ENCODE data around the gene F2RL2.

F2RL2 gene

DNA sequence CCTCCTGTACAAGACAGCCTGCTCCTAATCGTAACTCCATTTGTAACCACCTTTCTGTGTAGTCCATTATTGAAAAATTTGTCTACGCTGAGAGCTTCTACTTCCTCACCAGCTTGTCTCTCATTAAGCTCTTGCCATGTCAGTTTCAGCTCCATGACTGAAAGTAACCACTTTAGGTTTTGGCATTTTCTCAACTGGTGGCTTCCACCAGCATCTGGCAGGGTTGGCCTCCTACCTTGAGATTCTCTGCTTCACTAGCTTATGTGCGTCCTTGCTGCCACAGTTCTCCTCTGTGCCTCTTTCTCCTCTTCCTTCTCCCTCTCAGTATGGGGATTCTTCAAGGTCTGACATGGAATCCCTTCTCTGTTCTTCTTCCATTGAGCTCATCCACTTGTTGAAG is 31.8 kb downstream of the F2RL2 start:
- no peak overlapping the region for H2AFZ ChIP-seq (ENCODE audit: low read depth, low read length)
- no peak overlapping the region for H3K27ac ChIP-seq (ENCODE audit: low read length)
- TF ChIP-seq CTCF (IDR thresholded peaks at IDR 0.05; ENCODE audit: borderline replicate concordance, extremely low read depth, low read length, poor library complexity, severe bottlenecking) (no peak), EZH2 (IDR thresholded peaks at IDR 0.05; ENCODE audit: borderline replicate concordance, low read depth, low read length, severe bottlenecking) (no peak)
- H3K4me3 ChIP-seq (ENCODE audit: low read depth in 1 of 2, low read length in 2 of 2), result no peak overlapping the region
- H3K79me2 ChIP-seq (ENCODE audit: insufficient read depth, low read length), result no peaks in the 10 kb centered on the region
- H4K20me1 ChIP-seq (ENCODE audit: insufficient read depth, low read length), result no peaks in the 10 kb centered on the region
- H3K27me3 ChIP-seq (ENCODE audit: insufficient read depth, low read length, poor library complexity), result no peaks in the 10 kb centered on the region
- H3K4me1 ChIP-seq (ENCODE audit: insufficient read depth, low read length), result no peaks in the 10 kb centered on the region
- H3K36me3 ChIP-seq (ENCODE audit: insufficient read depth, low read length), result no peaks in the 10 kb centered on the region
- no peaks in the 10 kb centered on the region for H3K9me3 ChIP-seq (ENCODE audit: insufficient read depth, low read length, severe bottlenecking)
- ATAC-seq (ENCODE audit: insufficient read depth, low read depth) (no peak), DNase-seq (no peak)
- H3K4me2 ChIP-seq (ENCODE audit: insufficient read depth, low read length), result no peak overlapping the region
- H3K9ac ChIP-seq (ENCODE audit: low read depth, low read length), result no peak overlapping the region

DNA sequence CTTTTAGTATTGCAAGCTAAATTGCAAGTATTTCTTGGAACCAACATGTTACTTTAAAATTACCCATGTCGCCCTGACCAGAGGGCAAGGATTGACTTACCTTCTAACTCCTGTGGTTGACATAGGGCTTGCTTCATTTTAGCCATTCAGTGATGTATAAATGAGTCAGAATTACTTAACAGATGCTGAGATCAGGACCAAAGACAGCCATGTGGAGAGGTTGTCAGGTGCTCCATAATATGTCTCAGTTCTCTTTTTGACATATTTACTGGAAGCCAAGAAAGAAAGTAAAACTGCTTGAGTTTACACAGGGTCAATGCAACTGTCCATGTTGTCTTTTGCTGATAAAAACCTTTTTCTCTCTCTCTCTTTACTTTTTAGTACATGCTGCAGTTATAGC is 33.2 kb downstream of the F2RL2 start:
- no peaks in the 10 kb centered on the region for H3K9me3 ChIP-seq (ENCODE audit: insufficient read depth, low read length, severe bottlenecking)
- H3K27ac ChIP-seq (ENCODE audit: low read length), result no peak overlapping the region
- no peaks in the 10 kb centered on the region for H3K27me3 ChIP-seq (ENCODE audit: insufficient read depth, low read length, poor library complexity)
- H3K36me3 ChIP-seq (ENCODE audit: insufficient read depth, low read length), result no peaks in the 10 kb centered on the region
- ATAC-seq (ENCODE audit: insufficient read depth, low read depth) (no peak), DNase-seq (no peak)
- no peaks in the 10 kb centered on the region for H3K79me2 ChIP-seq (ENCODE audit: insufficient read depth, low read length)
- no peak overlapping the region for H2AFZ ChIP-seq (ENCODE audit: low read depth, low read length)
- no peaks in the 10 kb centered on the region for H3K4me1 ChIP-seq (ENCODE audit: insufficient read depth, low read length)
- no peak overlapping the region for H3K4me3 ChIP-seq (ENCODE audit: low read depth in 1 of 2, low read length in 2 of 2)
- no peak overlapping the region for H3K9ac ChIP-seq (ENCODE audit: low read depth, low read length)
- TF ChIP-seq CTCF (IDR thresholded peaks at IDR 0.05; ENCODE audit: borderline replicate concordance, extremely low read depth, low read length, poor library complexity, severe bottlenecking) (no peak), EZH2 (IDR thresholded peaks at IDR 0.05; ENCODE audit: borderline replicate concordance, low read depth, low read length, severe bottlenecking) (no peak)
- H3K4me2 ChIP-seq (ENCODE audit: insufficient read depth, low read length), result no peak overlapping the region
- no peaks in the 10 kb centered on the region for H4K20me1 ChIP-seq (ENCODE audit: insufficient read depth, low read length)

- no peak overlapping the region for H2AFZ ChIP-seq (ENCODE audit: low read depth, low read length)
- no peaks in the 10 kb centered on the region for H3K4me1 ChIP-seq (ENCODE audit: insufficient read depth, low read length)
- ATAC-seq (ENCODE audit: insufficient read depth, low read depth), result no peak
- H3K4me2 ChIP-seq (ENCODE audit: insufficient read depth, low read length), result no peak overlapping the region
- no peaks in the 10 kb centered on the region for H4K20me1 ChIP-seq (ENCODE audit: insufficient read depth, low read length)
- no peak overlapping the region for H3K9ac ChIP-seq (ENCODE audit: low read depth, low read length)
- TF ChIP-seq CTCF (IDR thresholded peaks at IDR 0.05; ENCODE audit: borderline replicate concordance, extremely low read depth, low read length, poor library complexity, severe bottlenecking) (no peak), EZH2 (IDR thresholded peaks at IDR 0.05; ENCODE audit: borderline replicate concordance, low read depth, low read length, severe bottlenecking) (no peak)
- H3K27me3 ChIP-seq (ENCODE audit: insufficient read depth, low read length, poor library complexity), result no peaks in the 10 kb centered on the region
- no peak overlapping the region for H3K27ac ChIP-seq (ENCODE audit: low read length)
- H3K36me3 ChIP-seq (ENCODE audit: insufficient read depth, low read length), result no peaks in the 10 kb centered on the region
- no peaks in the 10 kb centered on the region for H3K9me3 ChIP-seq (ENCODE audit: insufficient read depth, low read length, severe bottlenecking)
- DNase-seq, result no peak
- no peak overlapping the region for H3K4me3 ChIP-seq (ENCODE audit: low read depth in 1 of 2, low read length in 2 of 2)
- no peaks in the 10 kb centered on the region for H3K79me2 ChIP-seq (ENCODE audit: insufficient read depth, low read length)
Observed at GRCh38 chr5:76586531-76586930, 36.7 kb downstream of the F2RL2 start.

DNA sequence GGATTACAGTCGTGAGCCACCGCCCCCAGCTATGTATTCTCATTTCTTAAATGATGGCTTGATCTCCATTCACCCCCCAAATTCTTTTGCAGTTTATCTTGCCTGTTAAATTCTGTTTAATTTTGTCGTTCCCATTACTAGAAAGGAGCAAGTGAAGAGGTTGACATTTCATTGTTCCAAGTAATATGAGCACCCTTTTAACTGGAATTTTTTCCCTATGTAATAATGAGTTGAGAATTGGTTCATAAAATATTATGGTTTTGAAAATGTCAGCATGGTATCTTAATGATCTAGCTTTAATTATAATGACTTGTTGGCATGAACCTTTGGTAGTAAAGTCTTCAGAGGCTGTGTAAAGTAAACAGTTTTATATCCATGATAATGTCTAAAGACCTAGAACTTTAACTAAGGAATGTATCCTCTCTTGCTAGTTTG is 37.4 kb downstream of the F2RL2 start:
- no peak for TF ChIP-seq EZH2 (IDR thresholded peaks at IDR 0.05; ENCODE audit: borderline replicate concordance, low read depth, low read length, severe bottlenecking)
- TF ChIP-seq CTCF (IDR thresholded peaks at IDR 0.05; ENCODE audit: borderline replicate concordance, extremely low read depth, low read length, poor library complexity, severe bottlenecking), result no peak
- Histone ChIP-seq H3K4me3 (ENCODE audit: low read depth in 1 of 2, low read length in 2 of 2) (no peak overlapping the region), H2AFZ (ENCODE audit: low read depth, low read length) (no peak overlapping the region), H4K20me1 (ENCODE audit: insufficient read depth, low read length) (no peaks in the 10 kb centered on the region), H3K9ac (ENCODE audit: low read depth, low read length) (no peak overlapping the region), H3K27ac (ENCODE audit: low read length) (no peak overlapping the region), H3K4me1 (ENCODE audit: insufficient read depth, low read length) (no peaks in the 10 kb centered on the region), H3K36me3 (ENCODE audit: insufficient read depth, low read length) (no peaks in the 10 kb centered on the region), H3K27me3 (ENCODE audit: insufficient read depth, low read length, poor library complexity) (no peaks in the 10 kb centered on the region), H3K4me2 (ENCODE audit: insufficient read depth, low read length) (no peak overlapping the region), H3K79me2 (ENCODE audit: insufficient read depth, low read length) (no peaks in the 10 kb centered on the region), H3K9me3 (ENCODE audit: insufficient read depth, low read length, severe bottlenecking) (no peaks in the 10 kb centered on the region)
- DNase-seq (no peak), ATAC-seq (ENCODE audit: insufficient read depth, low read depth) (no peak)
